Cardiac muscle cell (in vitro differentiated cells and primary cell): ENCODE data around the gene NRROS. TPM values are rescaled to one million over a fixed set of nuclear protein-coding genes. Genes with fewer than 3 reads are reported as not detected.
"Not testable (repeated sequence)": the region's sequence is repeated elsewhere in the genome, so short reads cannot be mapped to it uniquely, and the experiment has no call there.

Source experiments
- DNase-seq, 2 donors: peaks; one replicate each; pipeline versions ENCODE4 v3.0.0 to v3.0.0-alpha.2; 2010 to 2017; ENCODE audit warnings: low read depth in 1 of 2, low spot score in 1 of 2
- H3K27ac ChIP-seq: fragments of 200-600 bp; sonication (generic); 2 replicates; pipeline ENCODE4 v1.5.1; 2016
- H3K27me3 ChIP-seq: fragments of 200-600 bp; sonication (generic); 2 replicates; pipeline ENCODE4 v1.6.0; 2016; ENCODE audit warnings: control low read depth
- H3K36me3 ChIP-seq: fragments of 200-600 bp; sonication (generic); 2 replicates; pipeline ENCODE4 v1.5.1; 2016; ENCODE audit warnings: control low read depth
- H3K4me1 ChIP-seq: fragments of 200-600 bp; sonication (generic); 2 replicates; pipeline ENCODE4 v1.8.1; 2017; ENCODE audit warnings: low read depth, mild to moderate bottlenecking, mixed run types
- H3K4me3 ChIP-seq: fragments of 200-600 bp; sonication (generic); 2 replicates; pipeline ENCODE4 v1.5.1; 2016; ENCODE audit warnings: mild to moderate bottlenecking
- H3K9me3 ChIP-seq: fragments of 200-600 bp; sonication (generic); 2 replicates; pipeline ENCODE4 v1.5.1; 2017; ENCODE audit warnings: low read depth, mild to moderate bottlenecking, control low read depth
- CTCF ChIP-seq: IDR thresholded peaks from 2 replicates; pipeline ENCODE4 v1.5.1; 2012; ENCODE audit warnings: low read depth, mild to moderate bottlenecking, low read length
- polyA plus RNA-seq: library from polyadenylated mRNA; unstranded; fragments of >200 nt; fragmentation: Nextera tagmentation; extraction: Ambion mirVana; gene quantifications from 2 replicates; pipeline ENCODE4 v1.2.1, GENCODE V29; 2016
- total RNA-seq: library from RNA; depleted of rRNA; stranded (reverse); fragments of >200 nt; gene quantifications from 2 replicates; pipeline ENCODE4 v1.2.3, GENCODE V29; 2016

Gene NRROS
- total and polyA plus RNA-seq, 2 experiments from 2014 or later = 1.6 TPM; not detected in 1

- peaks cover 6% of the 10 kb centered on the region for H3K27me3 ChIP-seq
- TF ChIP-seq CTCF = no peak
- H3K36me3 ChIP-seq = no peaks in the 10 kb centered on the region
- no peak overlapping the region for H3K4me3 ChIP-seq
- no peaks in the 10 kb centered on the region for H3K9me3 ChIP-seq
- no peak overlapping the region for H3K27ac ChIP-seq
- peaks cover 8% of the 10 kb centered on the region for H3K4me1 ChIP-seq
- no peak for DNase-seq
Measured at GRCh38 chr3:196633555-196634151, 5.8 kb upstream of the NRROS start.

- peaks cover 12% of the 10 kb centered on the region for H3K27me3 ChIP-seq
- H3K9me3 ChIP-seq = no peaks in the 10 kb centered on the region
- DNase-seq = no peak
- TF ChIP-seq CTCF = no peak
- no peak overlapping the region for H3K4me3 ChIP-seq
- H3K36me3 ChIP-seq = no peaks in the 10 kb centered on the region
- H3K27ac ChIP-seq = no peak overlapping the region
- peaks cover 8% of the 10 kb centered on the region for H3K4me1 ChIP-seq
Measured at GRCh38 chr3:196634224-196634623, 5.3 kb upstream of the NRROS start.

- H3K9me3 ChIP-seq = no peaks in the 10 kb centered on the region
- DNase-seq = no peak
- H3K27me3 ChIP-seq = peaks cover 15% of the 10 kb centered on the region
- no peaks in the 10 kb centered on the region for H3K36me3 ChIP-seq
- H3K4me1 ChIP-seq = peaks cover 8% of the 10 kb centered on the region
- no peak overlapping the region for H3K4me3 ChIP-seq
- no peak for TF ChIP-seq CTCF
- no peak overlapping the region for H3K27ac ChIP-seq
Measured at GRCh38 chr3:196634829-196635228, 4.7 kb upstream of the NRROS start.

GRCh38 chr3:196636369-196637349 lies 2.8 kb upstream of the NRROS start:
- H3K36me3 ChIP-seq = no peaks in the 10 kb centered on the region
- TF ChIP-seq CTCF = no peak
- DNase-seq = no peak
- peaks cover 7% of the 10 kb centered on the region for H3K4me1 ChIP-seq
- H3K9me3 ChIP-seq = no peaks in the 10 kb centered on the region
- H3K4me3 ChIP-seq = no peak overlapping the region
- no peak overlapping the region for H3K27ac ChIP-seq
- peaks cover 19% of the 10 kb centered on the region for H3K27me3 ChIP-seq

GRCh38 chr3:196637941-196638340 lies 1.6 kb upstream of the NRROS start:
- H3K36me3 ChIP-seq, H3K27ac ChIP-seq: not testable (repeated sequence)
- H3K27me3 ChIP-seq = peaks cover 19% of the 10 kb centered on the region

More at GRCh38 chr3:196637941-196638340, 1.6 kb upstream of the NRROS start:
- H3K4me3 ChIP-seq, DNase-seq, H3K4me1 ChIP-seq, H3K9me3 ChIP-seq: not testable (repeated sequence)
